Measurements from ENCODE around the gene PAQR9. TPM values are rescaled to one million over a fixed set of nuclear protein-coding genes. Genes with fewer than 3 reads are reported as not detected.
A peak's percentile ranks its signal among the peaks of the same experiment; 100 is the strongest.

Gene PAQR9
- total and polyA plus RNA-seq, 2 of the 13 experiments (the other 11 are each of a cell fraction or from before 2014, with no cell fraction given): 3.7 to 10.3 TPM

GRCh38 chr3:142941373-142942123, 21.9 kb downstream of the PAQR9 start (continued):
- TF ChIP-seq BCL3 (CRISPR knock-in tag; IDR thresholded peaks at IDR 0.05): no peak
- peak; percentile 99 for TF ChIP-seq ESRRA (CRISPR knock-in tag; IDR thresholded peaks at IDR 0.05; ENCODE audit: low read depth)
- TF ChIP-seq ZNF331 (CRISPR knock-in tag; IDR thresholded peaks at IDR 0.05): peak; percentile 87; the same call in 1 of the 2 replicates
- TF ChIP-seq BRCA1 (CRISPR knock-in tag; IDR thresholded peaks at IDR 0.05): 0 out of 2 replicates have a peak, but pooled peaks have one; percentile 81
- peak; percentile 77 for TF ChIP-seq POGK (CRISPR knock-in tag; conservative IDR thresholded peaks at IDR 0.05)
- TF ChIP-seq ZFX (CRISPR knock-in tag; IDR thresholded peaks at IDR 0.05; ENCODE audit: low read depth): no peak
- TF ChIP-seq ZNF574 (CRISPR knock-in tag; IDR thresholded peaks at IDR 0.05): peak; percentile 65
- no peak; a peak in 1 of 4 replicates for TF ChIP-seq MAFK (conservative IDR thresholded peaks at IDR 0.05 in 1 of 2, IDR thresholded peaks at IDR 0.05 in 1 of 2; ENCODE audit: low read length in 2 of 2)
- peak; percentile 31 to 44; a peak in 1 of 4 replicates for TF ChIP-seq POLR2A (IDR thresholded peaks at IDR 0.05; ENCODE audit: insufficient read depth in 1 of 2, low read depth in 2 of 2, low read length in 2 of 2)
- no peak for TF ChIP-seq ZNF660 (CRISPR knock-in tag; IDR thresholded peaks at IDR 0.05; ENCODE audit: borderline replicate concordance, low read depth)
- TF ChIP-seq MTA1 (CRISPR knock-in tag; IDR thresholded peaks at IDR 0.05; ENCODE audit: borderline replicate concordance): no peak; the same call in 1 of the 2 replicates
- TF ChIP-seq GMEB1 (CRISPR knock-in tag; IDR thresholded peaks at IDR 0.05; ENCODE audit: borderline replicate concordance): peak; percentile 57; the same call in 1 of the 2 replicates
- no peak for TF ChIP-seq DNMT1 (CRISPR knock-in tag; IDR thresholded peaks at IDR 0.05)
- peak; percentile 56; the same call in 1 of the 2 replicates for TF ChIP-seq ZFP37 (CRISPR knock-in tag; IDR thresholded peaks at IDR 0.05; ENCODE audit: borderline replicate concordance)
- TF ChIP-seq JUNB (CRISPR knock-in tag; IDR thresholded peaks at IDR 0.05; ENCODE audit: borderline replicate concordance): no peak; the same call in 1 of the 2 replicates
- no peak for TF ChIP-seq RBFOX2 (IDR thresholded peaks at IDR 0.05; ENCODE audit: low read depth, low read length)
- TF ChIP-seq ZMAT5 (CRISPR knock-in tag; IDR thresholded peaks at IDR 0.05; ENCODE audit: borderline replicate concordance, low read depth): no peak
- no peak; the same call in 1 of the 2 replicates for TF ChIP-seq ZNF782 (CRISPR knock-in tag; IDR thresholded peaks at IDR 0.05; ENCODE audit: borderline replicate concordance)
- no peak for TF ChIP-seq RFX3 (CRISPR knock-in tag; IDR thresholded peaks at IDR 0.05)
- TF ChIP-seq PHB2 (IDR thresholded peaks at IDR 0.05; ENCODE audit: partially characterized antibody): no peak
- peak; percentile 80 for TF ChIP-seq ZNF781 (CRISPR knock-in tag; IDR thresholded peaks at IDR 0.05; ENCODE audit: borderline replicate concordance, not compliant biosample characterization)
